GM12891 (cell line): Measurements from ENCODE around the gene RTL9.

Source experiments
- DNase-seq: peaks from one replicate; pipeline ENCODE4 v3.0.0; 2011; ENCODE audit warnings: low spot score; ENCODE audit not compliant: insufficient read length
- FAIRE-seq: peaks from 2 replicates; lab custom pipeline; 2011; peaks lifted over from hg19 to GRCh38; lab: Jason Lieb, UNC
- PAX5 ChIP-seq: IDR thresholded peaks from 2 replicates; pipeline ENCODE4 v1.6.1; 2011; ENCODE audit warnings: low read length, moderate library complexity, mild to moderate bottlenecking; ENCODE audit not compliant: insufficient read depth, severe bottlenecking
- POLR2A ChIP-seq: IDR thresholded peaks from 2 replicates; pipeline ENCODE4 v1.6.1; 2011; ENCODE audit warnings: low read depth, low read length, control low read depth
- POLR2AphosphoS5 ChIP-seq: IDR thresholded peaks from 2 replicates; pipeline ENCODE4 v1.6.1; 2011; ENCODE audit warnings: low read depth, low read length, control low read depth
- POU2F2 ChIP-seq: IDR thresholded peaks from 2 replicates; pipeline ENCODE4 v1.6.1; 2011; ENCODE audit warnings: low read depth, mild to moderate bottlenecking, control low read depth, low read length, moderate library complexity
- SPI1 ChIP-seq: IDR thresholded peaks from 2 replicates; pipeline ENCODE4 v1.6.1; 2011; ENCODE audit warnings: low read depth, low read length, control low read depth
- TAF1 ChIP-seq: IDR thresholded peaks from 2 replicates; pipeline ENCODE4 v1.6.1; 2011; ENCODE audit warnings: low read depth, low read length, control low read depth

The RTL9 gene

DNA sequence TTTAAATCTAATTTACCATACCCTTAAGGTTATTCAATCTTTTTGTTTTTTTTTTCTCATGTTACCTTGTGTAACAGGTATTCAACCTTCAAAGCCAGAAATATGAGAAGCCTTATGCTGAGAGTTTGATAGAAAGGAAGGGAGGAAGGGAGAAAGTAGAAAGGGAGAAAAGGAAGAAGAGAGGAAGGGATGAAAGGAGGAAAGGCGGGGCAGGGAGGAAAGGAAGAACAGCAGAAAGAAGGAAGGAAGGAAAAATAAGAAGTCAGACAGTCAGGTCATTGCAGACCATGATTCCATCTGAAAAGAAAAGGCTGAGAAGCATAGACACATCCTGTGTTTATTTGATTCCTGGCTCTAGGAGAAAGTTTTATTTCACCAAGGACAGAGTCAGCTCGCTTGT lies 30.9 kb downstream of the RTL9 start:
- DNase-seq, result no peak
- FAIRE-seq, result no peak
- TF ChIP-seq PAX5 (no peak), SPI1 (no peak), POLR2AphosphoS5 (no peak), POLR2A (no peak), POU2F2 (no peak), TAF1 (no peak)

DNA sequence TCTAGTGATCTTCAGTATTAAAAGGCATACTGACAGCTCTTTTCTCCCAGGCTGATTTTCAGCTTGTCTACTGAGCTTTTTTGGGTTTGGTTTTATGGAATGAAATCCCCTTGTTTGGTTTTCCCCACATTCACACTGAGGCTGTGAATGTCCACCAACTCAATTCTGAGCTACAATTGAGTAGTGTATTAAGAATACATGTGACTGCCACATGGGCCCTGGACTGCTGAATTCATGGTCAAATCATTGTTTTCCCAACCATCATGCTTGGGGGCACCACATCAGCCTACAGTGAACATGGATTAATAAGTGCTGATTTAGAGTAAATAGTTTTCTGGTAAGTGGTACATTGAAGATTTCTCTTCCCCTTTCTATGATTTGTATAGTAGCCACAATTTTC lies 32.4 kb downstream of the RTL9 start:
- no peak for TF ChIP-seq PAX5
- no peak for TF ChIP-seq POLR2AphosphoS5
- TF ChIP-seq TAF1, result no peak
- TF ChIP-seq POU2F2, result no peak
- no peak for TF ChIP-seq SPI1
- TF ChIP-seq POLR2A, result no peak
- no peak for FAIRE-seq

DNA sequence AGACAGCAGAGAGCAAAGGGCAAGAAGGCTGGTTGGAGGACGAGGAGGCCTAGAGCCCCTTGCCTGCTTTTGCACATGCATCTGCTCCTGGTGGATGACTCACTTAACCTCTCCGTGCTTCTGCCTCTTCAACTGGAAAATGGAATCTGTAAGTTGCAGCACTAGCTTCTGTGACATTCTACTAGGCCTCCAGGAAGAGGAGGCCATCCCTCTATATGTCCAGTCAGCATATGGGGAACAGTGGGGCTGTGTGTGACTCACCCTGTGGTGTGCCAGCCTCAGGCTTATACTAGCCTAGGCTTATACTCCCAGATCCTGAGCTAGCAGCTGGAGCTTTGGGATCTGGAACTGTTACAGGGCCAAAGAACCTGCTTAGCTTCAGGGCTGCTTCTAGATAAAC lies 36.0 kb downstream of the RTL9 start:
- FAIRE-seq (no peak), DNase-seq (no peak)
- TF ChIP-seq PAX5 (no peak), POU2F2 (no peak), SPI1 (no peak), POLR2A (no peak), TAF1 (no peak), POLR2AphosphoS5 (no peak)

More for the DNA sequence above, 32.4 kb downstream of the RTL9 start:
- no peak for DNase-seq

DNA sequence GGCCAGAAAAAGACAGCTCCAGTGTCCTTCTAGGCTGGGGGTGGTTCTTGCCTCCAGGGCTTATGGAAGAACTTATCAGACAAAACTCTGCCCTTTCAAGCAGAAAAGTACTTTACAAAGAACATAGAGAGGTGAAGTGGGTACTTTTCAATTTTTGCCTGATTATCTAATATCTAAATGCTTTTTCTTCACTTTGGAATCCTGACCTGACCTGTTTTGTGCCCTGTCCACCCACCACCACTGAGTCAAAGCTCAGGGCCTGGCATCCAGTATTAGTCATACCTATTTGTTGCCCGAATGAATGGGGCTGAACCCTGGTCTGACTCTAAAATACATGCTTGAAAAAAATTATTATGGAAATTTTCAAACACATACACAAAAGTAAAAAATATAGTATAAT lies 37.2 kb downstream of the RTL9 start:
- TF ChIP-seq POU2F2, result no peak
- no peak for TF ChIP-seq POLR2A
- TF ChIP-seq TAF1, result no peak
- TF ChIP-seq SPI1, result no peak
- FAIRE-seq, result no peak
- no peak for DNase-seq

DNA sequence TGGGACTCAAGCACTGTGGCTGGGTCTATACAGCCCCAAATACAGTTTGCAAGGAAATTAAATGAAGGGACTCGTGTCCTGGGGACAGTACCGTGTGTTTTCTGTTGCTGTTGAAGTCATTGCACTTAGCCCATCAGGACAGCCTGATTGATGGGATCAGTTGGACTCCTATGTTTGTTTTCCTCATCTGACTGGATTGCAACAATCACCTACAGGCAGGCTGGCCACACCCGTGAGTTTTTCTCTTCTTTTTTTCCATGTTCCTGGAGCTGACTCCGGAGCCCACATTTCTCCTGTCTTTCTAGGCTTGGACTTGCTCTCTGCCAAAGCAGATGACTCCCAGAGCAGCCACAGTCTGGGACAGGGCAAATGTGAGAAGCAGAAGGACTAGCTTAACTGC lies 38.1 kb downstream of the RTL9 start:
- DNase-seq (no peak), FAIRE-seq (no peak)
- TF ChIP-seq PAX5, result no peak
- TF ChIP-seq POLR2A, result no peak
- TF ChIP-seq SPI1, result no peak
- no peak for TF ChIP-seq TAF1
- TF ChIP-seq POU2F2, result no peak
- no peak for TF ChIP-seq POLR2AphosphoS5

DNA sequence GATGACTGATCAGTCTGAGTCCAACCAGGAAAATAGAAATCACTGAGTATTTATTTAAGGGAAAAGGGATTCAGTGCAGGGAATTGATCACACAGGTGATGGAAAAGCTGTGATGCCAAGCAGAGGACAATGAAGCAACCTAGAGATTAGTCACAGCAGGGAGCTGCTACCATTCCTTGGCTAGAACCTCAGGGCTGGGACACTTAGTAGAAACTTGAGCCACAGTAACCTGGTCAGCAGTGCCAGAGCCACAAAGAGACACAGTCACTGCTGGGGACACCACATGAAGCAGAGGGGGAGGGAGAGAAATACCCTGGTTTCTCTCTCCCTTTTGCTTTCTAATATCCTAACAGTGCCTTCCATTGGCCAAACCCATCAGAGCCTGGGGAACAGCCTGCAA lies 38.7 kb downstream of the RTL9 start:
- DNase-seq (no peak), FAIRE-seq (no peak)
- TF ChIP-seq POLR2AphosphoS5 (no peak), TAF1 (no peak), PAX5 (no peak), SPI1 (no peak), POU2F2 (no peak), POLR2A (no peak)

DNA sequence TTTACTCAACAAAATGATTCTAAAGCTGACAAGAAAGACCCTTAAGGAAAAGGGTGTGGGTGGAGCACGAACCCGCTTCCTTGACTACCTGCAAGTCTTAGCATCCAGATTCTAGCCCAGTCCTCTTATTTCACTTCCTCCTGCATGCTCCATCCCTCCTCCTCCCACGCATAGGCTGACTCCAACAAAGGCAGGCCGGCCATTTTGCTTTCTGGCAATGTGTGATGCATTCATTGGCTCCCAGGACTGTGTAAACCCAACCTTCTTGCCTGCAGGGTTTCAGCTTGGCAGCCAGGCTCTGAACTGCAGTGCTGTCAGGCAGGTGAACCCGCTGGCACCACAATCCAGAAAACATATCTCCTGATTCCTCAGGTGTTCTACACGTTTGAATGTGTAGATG lies 39.3 kb downstream of the RTL9 start:
- FAIRE-seq (no peak), DNase-seq (no peak)

DNA sequence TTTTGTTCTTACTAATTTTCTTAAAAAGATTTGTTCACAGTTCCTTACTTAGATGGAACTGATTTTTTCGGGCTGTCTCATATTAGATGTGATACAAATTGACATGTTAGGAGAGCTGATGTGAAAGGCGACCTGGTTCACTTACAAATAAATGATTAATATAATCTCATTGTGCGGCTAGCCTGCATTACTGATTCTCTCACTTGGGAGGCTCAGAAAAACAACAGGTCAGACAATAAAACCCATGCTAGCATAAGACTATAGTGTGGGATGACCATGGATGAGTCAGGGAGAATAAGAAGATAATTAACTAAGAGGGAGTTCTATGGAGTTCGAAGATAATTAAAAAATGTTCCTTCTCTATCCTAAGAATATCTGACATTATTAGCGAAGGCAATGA lies 40.8 kb downstream of the RTL9 start:
- TF ChIP-seq POU2F2 (no peak), SPI1 (no peak), PAX5 (no peak), TAF1 (no peak), POLR2AphosphoS5 (no peak), POLR2A (no peak)
- DNase-seq, result no peak
- no peak for FAIRE-seq

More for the DNA sequence above, 39.3 kb downstream of the RTL9 start:
- no peak for TF ChIP-seq POU2F2
- TF ChIP-seq SPI1, result peak; percentile 40; the same call in 1 of the 2 replicates
- TF ChIP-seq POLR2AphosphoS5, result no peak

DNA sequence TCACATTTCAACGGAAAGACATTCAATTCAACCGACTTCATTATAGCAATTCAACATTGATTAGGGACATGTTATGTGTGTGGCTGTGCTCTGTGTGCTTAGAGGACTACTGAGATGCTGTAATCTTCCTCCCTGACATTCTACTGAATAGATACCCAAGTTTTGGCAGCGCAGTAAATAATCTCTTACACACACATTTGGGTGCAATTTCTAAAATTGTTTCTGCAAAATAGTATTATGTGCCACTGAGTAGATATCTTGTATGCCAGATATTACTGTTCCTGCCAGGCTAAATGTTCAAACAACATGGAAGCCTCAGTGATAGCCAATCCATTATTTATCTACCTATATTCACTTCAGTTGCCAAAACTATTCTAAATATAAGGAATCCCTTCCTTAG lies 41.3 kb downstream of the RTL9 start:
- TF ChIP-seq PAX5 (no peak), POLR2A (no peak), POU2F2 (no peak), SPI1 (no peak), POLR2AphosphoS5 (no peak)
- no peak for FAIRE-seq

DNA sequence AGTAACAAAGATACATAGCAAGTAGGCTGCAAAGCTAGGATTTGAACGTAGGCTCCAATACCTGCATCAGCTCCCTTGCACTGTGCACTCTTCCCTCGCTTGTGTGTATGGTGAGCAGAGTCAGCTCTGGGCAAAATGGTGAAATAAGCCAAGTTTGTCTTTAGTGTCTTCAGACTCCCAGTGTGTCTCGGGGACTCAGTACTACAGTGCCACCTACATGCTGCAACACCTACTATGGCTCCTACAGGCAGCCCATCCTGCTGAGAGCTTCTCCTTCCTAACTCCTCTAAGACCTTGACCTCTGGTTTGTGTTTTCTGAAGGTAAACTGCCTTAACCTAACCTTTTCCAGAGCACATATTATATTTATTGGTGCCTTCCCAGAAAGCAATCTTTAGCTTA lies 42.5 kb downstream of the RTL9 start:
- FAIRE-seq (peak; percentile 71), DNase-seq (no peak)
- TF ChIP-seq PAX5 (no peak), SPI1 (no peak), POLR2A (no peak), POLR2AphosphoS5 (no peak), POU2F2 (no peak), TAF1 (no peak)

More for the DNA sequence above, 41.3 kb downstream of the RTL9 start:
- DNase-seq, result no peak
